Measurements from ENCODE around the gene PEX14. TPM values are rescaled to one million over a fixed set of nuclear protein-coding genes. Genes with fewer than 3 reads are reported as not detected.

PEX14 gene
- total RNA-seq, 2 donors from 2014 or later = 24.3 to 26.0 TPM

DNA sequence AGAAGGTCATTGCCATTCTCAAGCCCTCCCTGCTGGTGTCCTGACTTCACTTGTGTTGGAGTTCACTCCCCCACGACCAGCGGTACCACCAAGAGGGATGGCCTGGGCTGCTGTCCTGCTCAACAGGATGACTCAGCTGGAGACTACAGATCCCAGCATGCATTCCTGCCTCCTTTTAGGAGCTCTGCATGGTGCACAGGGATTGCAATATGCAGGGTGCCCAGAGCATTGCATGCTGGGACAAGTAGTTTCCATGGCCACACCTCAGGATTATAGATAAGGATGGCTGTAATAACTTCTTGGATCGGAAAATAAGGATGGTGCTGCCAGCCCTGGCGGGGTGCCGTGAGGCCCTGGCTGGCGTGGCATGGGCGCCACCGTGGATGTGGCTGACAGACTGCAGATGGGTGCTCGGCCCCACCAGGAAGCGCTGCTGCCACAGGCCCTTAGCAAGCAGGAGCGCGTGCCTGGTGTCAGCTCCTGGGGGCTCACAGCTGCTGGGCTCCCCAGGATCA is 171.7 kb downstream of the PEX14 start:
- H3K27ac Mint-ChIP-seq = no peak overlapping the region
- TF ChIP-seq, protein P1, sequence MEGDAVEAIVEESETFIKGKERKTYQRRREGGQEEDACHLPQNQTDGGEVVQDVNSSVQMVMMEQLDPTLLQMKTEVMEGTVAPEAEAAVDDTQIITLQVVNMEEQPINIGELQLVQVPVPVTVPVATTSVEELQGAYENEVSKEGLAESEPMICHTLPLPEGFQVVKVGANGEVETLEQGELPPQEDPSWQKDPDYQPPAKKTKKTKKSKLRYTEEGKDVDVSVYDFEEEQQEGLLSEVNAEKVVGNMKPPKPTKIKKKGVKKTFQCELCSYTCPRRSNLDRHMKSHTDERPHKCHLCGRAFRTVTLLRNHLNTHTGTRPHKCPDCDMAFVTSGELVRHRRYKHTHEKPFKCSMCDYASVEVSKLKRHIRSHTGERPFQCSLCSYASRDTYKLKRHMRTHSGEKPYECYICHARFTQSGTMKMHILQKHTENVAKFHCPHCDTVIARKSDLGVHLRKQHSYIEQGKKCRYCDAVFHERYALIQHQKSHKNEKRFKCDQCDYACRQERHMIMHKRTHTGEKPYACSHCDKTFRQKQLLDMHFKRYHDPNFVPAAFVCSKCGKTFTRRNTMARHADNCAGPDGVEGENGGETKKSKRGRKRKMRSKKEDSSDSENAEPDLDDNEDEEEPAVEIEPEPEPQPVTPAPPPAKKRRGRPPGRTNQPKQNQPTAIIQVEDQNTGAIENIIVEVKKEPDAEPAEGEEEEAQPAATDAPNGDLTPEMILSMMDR (conservative IDR thresholded peaks at IDR 0.05) = no peak
- Histone ChIP-seq H3K9me3 (ENCODE audit: control insufficient read depth, low read length) (no peaks in the 10 kb centered on the region), H3K36me3 (ENCODE audit: control insufficient read depth, insufficient read depth, low read length) (no peaks in the 10 kb centered on the region), H3K4me3 (ENCODE audit: low read length) (no peak overlapping the region), H3K4me1 (ENCODE audit: control insufficient read depth, insufficient read depth, low read length) (peaks cover 4% of the 10 kb centered on the region), H3K27ac (ENCODE audit: low read depth, low read length) (no peak overlapping the region), H3K9ac (ENCODE audit: extremely low read depth, low read length, poor library complexity, severe bottlenecking) (no peak overlapping the region), H3K27me3 (ENCODE audit: control insufficient read depth, insufficient read depth, low read length, poor library complexity, severe bottlenecking) (peaks cover 24% of the 10 kb centered on the region)
- DNase-seq = peak; percentile 74
- no peaks in the 10 kb centered on the region for H3K9me3 Mint-ChIP-seq
- H3K4me1 Mint-ChIP-seq = no peaks in the 10 kb centered on the region
- H3K4me3 Mint-ChIP-seq = no peak overlapping the region
- whole genome bisulfite sequencing, 2 experiments (ENCODE audit: insufficient coverage in 1 of 2, insufficient read length in 1 of 2) = 93 to 97% methylated on average over 7 to 12 of the region's 12 CpGs
- H3K27me3 Mint-ChIP-seq (ENCODE audit: insufficient read depth) = no peaks in the 10 kb centered on the region
- H3K36me3 Mint-ChIP-seq (ENCODE audit: low read depth) = no peaks in the 10 kb centered on the region

DNA sequence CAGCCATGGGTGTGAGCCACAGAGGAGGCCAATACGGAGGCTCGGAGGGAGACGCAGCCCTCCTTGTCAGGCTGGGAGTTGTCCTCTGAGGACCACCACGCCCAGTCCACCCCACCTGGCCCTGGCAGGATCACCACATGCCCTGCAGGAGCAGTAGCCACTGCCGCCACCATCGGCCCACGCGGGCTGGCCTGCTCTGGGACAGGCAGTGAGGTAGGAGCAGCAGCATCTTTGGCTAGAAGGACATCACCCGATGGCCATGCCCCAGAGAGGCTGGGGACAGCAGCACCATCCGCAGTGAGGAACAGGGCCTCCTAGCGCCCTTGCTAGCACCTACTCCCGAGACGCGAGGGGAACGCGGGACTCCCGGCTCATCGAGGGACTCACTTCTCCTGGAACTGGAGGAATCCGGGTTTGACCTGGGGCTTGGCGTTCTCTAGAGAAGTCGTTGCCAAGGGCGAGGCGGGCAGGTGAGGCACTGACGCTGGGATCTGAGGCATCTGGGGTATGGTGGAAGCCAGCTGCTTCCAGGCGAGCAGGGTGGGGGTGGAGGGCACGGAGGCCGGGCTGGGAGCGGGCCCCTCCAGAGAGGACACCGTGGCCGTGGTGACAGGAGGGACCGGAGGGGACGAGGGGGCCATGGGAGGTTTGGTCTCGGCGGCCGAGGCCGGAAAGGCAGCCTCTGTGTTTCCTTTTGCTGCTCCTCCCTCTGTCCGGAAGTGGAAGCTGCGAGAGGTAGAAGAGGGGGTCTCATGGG is 172.8 kb downstream of the PEX14 start:
- Mint-ChIP-seq H3K4me3 (no peak overlapping the region), H3K27ac (no peak overlapping the region), H3K36me3 (ENCODE audit: low read depth) (no peaks in the 10 kb centered on the region), H3K9me3 (no peaks in the 10 kb centered on the region), H3K4me1 (no peaks in the 10 kb centered on the region), H3K27me3 (ENCODE audit: insufficient read depth) (no peaks in the 10 kb centered on the region)
- Histone ChIP-seq H3K4me1 (ENCODE audit: control insufficient read depth, insufficient read depth, low read length) (peaks cover 4% of the 10 kb centered on the region), H3K36me3 (ENCODE audit: control insufficient read depth, insufficient read depth, low read length) (no peaks in the 10 kb centered on the region), H3K4me3 (ENCODE audit: low read length) (no peak overlapping the region), H3K9ac (ENCODE audit: extremely low read depth, low read length, poor library complexity, severe bottlenecking) (no peak overlapping the region), H3K9me3 (ENCODE audit: control insufficient read depth, low read length) (no peaks in the 10 kb centered on the region), H3K27me3 (ENCODE audit: control insufficient read depth, insufficient read depth, low read length, poor library complexity, severe bottlenecking) (peaks cover 35% of the 10 kb centered on the region), H3K27ac (ENCODE audit: low read depth, low read length) (no peak overlapping the region)
- TF ChIP-seq, protein P1 (conservative IDR thresholded peaks at IDR 0.05) = no peak
- 93 to 98% methylated on average over 18 to 38 of the region's 38 CpGs for WGBS, 2 experiments (ENCODE audit: insufficient coverage in 1 of 2, insufficient read length in 1 of 2)
- no peak for DNase-seq

DNA sequence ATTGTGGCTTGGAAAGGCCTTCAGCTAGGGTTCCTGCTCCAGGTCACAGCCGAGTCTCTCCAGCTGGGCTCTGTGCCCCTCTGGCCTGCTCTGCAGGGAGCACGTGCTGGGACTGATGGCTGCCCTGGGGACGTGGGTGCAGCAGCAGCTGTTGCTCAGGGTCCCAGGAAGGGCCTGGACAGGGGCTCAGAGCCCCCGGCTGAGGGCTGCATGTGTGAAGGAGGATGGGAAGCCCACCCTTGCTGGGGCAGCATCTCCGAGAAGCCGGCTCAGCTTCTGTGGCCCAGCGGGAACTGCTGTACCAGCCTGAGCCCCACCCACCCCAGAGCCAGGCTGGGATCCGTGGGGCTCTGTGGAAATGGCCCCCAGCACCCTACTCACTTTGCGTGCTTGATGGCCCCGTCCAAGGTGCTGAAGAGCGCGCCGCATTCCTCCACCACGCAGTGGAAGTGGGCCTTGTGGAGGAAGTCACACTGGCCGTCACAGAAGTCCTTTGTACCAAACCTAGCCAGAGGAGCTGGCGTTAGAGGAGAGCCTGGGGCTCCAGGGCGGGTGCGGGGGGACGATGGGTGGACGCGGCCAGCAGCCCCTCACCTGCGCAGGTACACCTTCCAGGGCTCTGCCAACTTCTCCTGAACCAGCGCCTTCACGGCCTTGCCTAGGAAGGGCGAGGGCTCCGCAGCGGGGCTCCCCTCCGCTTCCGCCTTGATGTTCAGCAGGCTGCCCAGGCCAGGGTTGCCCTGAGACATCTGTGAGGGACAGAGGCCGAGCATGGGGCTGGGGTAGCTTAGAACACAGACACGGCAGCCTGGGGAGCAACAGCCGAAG is 174.2 kb downstream of the PEX14 start:
- Mint-ChIP-seq H3K9me3 (no peaks in the 10 kb centered on the region), H3K27me3 (ENCODE audit: insufficient read depth) (no peaks in the 10 kb centered on the region), H3K4me3 (no peak overlapping the region), H3K36me3 (ENCODE audit: low read depth) (no peaks in the 10 kb centered on the region), H3K27ac (no peak overlapping the region), H3K4me1 (no peaks in the 10 kb centered on the region)
- Histone ChIP-seq H3K9me3 (ENCODE audit: control insufficient read depth, low read length) (no peaks in the 10 kb centered on the region), H3K4me3 (ENCODE audit: low read length) (no peak overlapping the region), H3K4me1 (ENCODE audit: control insufficient read depth, insufficient read depth, low read length) (peaks cover 4% of the 10 kb centered on the region), H3K27me3 (ENCODE audit: control insufficient read depth, insufficient read depth, low read length, poor library complexity, severe bottlenecking) (peaks cover 35% of the 10 kb centered on the region), H3K36me3 (ENCODE audit: control insufficient read depth, insufficient read depth, low read length) (no peaks in the 10 kb centered on the region), H3K27ac (ENCODE audit: low read depth, low read length) (peak overlapping the region; percentile 88), H3K9ac (ENCODE audit: extremely low read depth, low read length, poor library complexity, severe bottlenecking) (no peak overlapping the region)
- TF ChIP-seq, protein P1 (conservative IDR thresholded peaks at IDR 0.05) = no peak
- DNase-seq = peak; percentile 70
- 76 to 78% methylated on average over 15 to 32 of the region's 32 CpGs for WGBS, 2 experiments (ENCODE audit: insufficient coverage in 1 of 2, insufficient read length in 1 of 2)

All from endodermal cell (in vitro differentiated cells).